ENCODE measurements around the gene KIAA1328. TPM values are rescaled to one million over a fixed set of nuclear protein-coding genes. Genes with fewer than 3 reads are reported as not detected.

KIAA1328 gene
- total RNA-seq, 4 donors from 2014 or later: 23.4 to 53.3 (median 26.8) TPM

DNA sequence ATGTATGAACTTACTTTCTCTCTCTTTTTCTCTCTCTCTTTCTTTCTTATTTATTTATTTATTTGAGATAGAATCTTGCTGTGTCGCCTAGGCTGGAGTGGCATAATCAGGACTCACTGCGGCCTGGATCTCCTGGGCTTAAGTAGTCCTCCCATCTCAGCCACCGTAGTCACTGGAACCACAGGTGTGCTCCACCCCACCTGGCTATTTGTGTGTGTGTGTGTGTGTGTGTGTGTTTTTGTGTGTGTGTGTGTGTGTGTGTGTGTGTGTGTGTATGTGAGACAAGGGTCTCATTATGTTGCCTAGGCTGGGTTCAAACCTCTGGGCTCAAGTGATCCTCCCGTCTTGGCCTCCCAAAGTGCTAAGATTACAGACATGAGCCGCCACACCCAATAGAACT, 64.3 kb downstream of the KIAA1328 start:
- WGBS, 2 donors: 79 to 95% methylated on average over 5 of the region's 5 CpGs
- TF ChIP-seq POLR2A (IDR thresholded peaks at IDR 0.05): no peak
- TF ChIP-seq, protein P1, sequence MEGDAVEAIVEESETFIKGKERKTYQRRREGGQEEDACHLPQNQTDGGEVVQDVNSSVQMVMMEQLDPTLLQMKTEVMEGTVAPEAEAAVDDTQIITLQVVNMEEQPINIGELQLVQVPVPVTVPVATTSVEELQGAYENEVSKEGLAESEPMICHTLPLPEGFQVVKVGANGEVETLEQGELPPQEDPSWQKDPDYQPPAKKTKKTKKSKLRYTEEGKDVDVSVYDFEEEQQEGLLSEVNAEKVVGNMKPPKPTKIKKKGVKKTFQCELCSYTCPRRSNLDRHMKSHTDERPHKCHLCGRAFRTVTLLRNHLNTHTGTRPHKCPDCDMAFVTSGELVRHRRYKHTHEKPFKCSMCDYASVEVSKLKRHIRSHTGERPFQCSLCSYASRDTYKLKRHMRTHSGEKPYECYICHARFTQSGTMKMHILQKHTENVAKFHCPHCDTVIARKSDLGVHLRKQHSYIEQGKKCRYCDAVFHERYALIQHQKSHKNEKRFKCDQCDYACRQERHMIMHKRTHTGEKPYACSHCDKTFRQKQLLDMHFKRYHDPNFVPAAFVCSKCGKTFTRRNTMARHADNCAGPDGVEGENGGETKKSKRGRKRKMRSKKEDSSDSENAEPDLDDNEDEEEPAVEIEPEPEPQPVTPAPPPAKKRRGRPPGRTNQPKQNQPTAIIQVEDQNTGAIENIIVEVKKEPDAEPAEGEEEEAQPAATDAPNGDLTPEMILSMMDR (IDR thresholded peaks at IDR 0.05): no peak
- TF ChIP-seq EP300 (IDR thresholded peaks at IDR 0.05): no peak
- Histone ChIP-seq H3K27me3 (no peaks in the 10 kb centered on the region), H3K9me3 (no peaks in the 10 kb centered on the region), H3K4me3 (no peak overlapping the region), H3K4me1 (no peaks in the 10 kb centered on the region), H3K27ac (no peak overlapping the region), H3K36me3 (peaks cover 0 to 20% (median 0%) of the 10 kb centered on the region in 3 donors)
- DNase-seq (ENCODE audit: low spot score in 2 of 2): no peak

DNA sequence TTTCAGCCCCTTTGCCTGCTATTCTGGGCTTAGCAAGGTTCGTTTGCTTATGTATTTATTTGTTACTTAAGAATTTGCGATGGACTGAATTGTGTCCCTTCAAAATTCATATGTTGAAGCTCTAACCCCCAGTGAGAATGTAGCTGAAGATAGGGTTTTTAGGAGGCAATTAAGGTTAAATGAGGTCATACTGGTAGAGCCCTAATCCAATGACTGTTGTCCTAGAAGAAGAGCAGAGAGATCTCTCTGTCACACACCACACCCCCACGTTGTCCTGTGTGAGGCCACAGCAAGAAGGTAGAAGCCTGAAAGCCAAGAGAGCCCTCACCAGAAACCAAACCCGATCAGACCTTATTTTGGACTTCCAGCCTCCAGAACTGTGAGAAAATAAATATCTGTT, 66.7 kb downstream of the KIAA1328 start:
- Histone ChIP-seq H3K9me3 (peaks cover 0 to 8% (median 4%) of the 10 kb centered on the region in 4 donors), H3K4me3 (no peak overlapping the region), H3K27ac (no peak overlapping the region), H3K36me3 (peaks cover 0 to 26% (median 0%) of the 10 kb centered on the region in 3 donors), H3K27me3 (no peaks in the 10 kb centered on the region), H3K4me1 (no peaks in the 10 kb centered on the region)
- no peak for DNase-seq (ENCODE audit: low spot score in 2 of 2)
- 89 to 92% methylated on average over 4 of the region's 4 CpGs for WGBS, 2 donors
- TF ChIP-seq, protein P1 (IDR thresholded peaks at IDR 0.05): no peak
- TF ChIP-seq POLR2A (IDR thresholded peaks at IDR 0.05): no peak
- TF ChIP-seq EP300 (IDR thresholded peaks at IDR 0.05): no peak

DNA sequence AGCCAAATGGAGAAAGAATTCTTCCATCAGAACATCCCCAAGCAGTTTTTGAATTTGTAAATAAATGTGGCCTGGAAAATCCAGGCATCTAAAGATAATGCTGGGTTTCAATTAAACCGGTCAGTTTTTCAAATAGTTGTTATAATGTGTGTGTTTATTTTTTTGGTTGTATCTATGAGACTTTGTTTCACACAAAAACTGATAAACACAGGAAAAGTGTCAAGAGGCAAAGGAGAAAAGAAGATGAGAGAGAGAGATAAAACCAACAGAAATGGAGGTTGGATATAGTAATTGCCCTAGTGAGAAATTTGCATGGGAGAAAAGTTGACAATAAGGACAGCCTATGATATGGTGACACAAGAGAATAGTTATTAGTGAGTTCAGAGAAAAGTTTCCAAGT, 68.3 kb downstream of the KIAA1328 start:
- Histone ChIP-seq H3K4me1 (peaks cover 0 to 11% (median 0%) of the 10 kb centered on the region in 4 donors), H3K27me3 (no peaks in the 10 kb centered on the region), H3K27ac (no peak overlapping the region), H3K4me3 (no peak overlapping the region), H3K36me3 (peaks cover 0 to 22% (median 0%) of the 10 kb centered on the region in 3 donors), H3K9me3 (peaks cover 0 to 8% (median 4%) of the 10 kb centered on the region in 4 donors)
- no peak for TF ChIP-seq EP300 (IDR thresholded peaks at IDR 0.05)
- TF ChIP-seq POLR2A (IDR thresholded peaks at IDR 0.05): no peak
- TF ChIP-seq, protein P1 (IDR thresholded peaks at IDR 0.05): no peak
- 94 to 96% methylated on average over 1 of the region's 1 CpG for WGBS, 2 donors
- DNase-seq (ENCODE audit: low spot score in 2 of 2): no peak

DNA sequence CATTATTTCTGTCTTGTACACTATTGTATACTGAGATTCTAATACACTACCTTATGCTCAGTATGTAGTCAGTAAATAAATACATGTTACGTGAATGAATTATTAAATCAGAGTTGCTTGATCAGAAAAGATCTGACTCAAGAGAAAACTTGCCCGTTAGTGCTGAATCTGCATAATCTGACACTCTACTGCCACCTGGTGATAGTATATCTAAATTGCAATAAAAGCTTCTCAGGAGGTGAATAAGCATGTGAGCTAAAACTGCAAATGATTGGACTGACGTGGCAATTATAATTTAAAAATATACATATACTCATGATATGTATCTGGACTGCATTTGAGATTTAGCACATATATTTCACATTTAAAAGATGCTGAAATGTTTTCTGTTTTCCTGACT, 70.4 kb downstream of the KIAA1328 start:
- H3K4me1 ChIP-seq: peaks cover 0 to 15% (median 0%) of the 10 kb centered on the region in 4 donors
- WGBS, 2 donors: 87 to 91% methylated on average over 3 of the region's 3 CpGs
- no peak for TF ChIP-seq POLR2A (IDR thresholded peaks at IDR 0.05)
- TF ChIP-seq EP300 (IDR thresholded peaks at IDR 0.05): no peak
- TF ChIP-seq, protein P1 (IDR thresholded peaks at IDR 0.05): no peak
- H3K9me3 ChIP-seq: peaks cover 0 to 8% (median 4%) of the 10 kb centered on the region in 4 donors
- DNase-seq (ENCODE audit: low spot score in 2 of 2): no peak
- H3K27me3 ChIP-seq: no peaks in the 10 kb centered on the region
- no peak overlapping the region for H3K27ac ChIP-seq
- no peak overlapping the region for H3K4me3 ChIP-seq
- H3K36me3 ChIP-seq: peaks cover 0 to 14% (median 0%) of the 10 kb centered on the region in 3 donors

DNA sequence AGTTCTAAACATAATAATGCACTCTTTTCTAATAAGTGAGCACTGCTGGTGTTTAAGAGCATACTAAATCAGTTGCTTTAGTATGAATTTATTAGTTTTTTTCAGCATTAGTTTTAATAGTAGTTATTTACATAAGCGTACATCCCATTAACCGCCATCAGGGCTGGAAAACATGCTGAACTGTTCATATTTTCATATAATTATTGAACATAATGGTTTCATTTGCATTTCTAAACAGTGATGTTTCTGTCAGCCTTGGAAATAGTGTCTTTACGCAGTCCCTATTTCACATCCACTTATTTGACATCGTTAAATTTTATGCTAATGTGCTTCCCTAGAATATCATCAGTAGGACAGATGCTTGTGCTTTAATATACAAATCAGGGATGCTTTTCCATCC, 71.5 kb downstream of the KIAA1328 start:
- H3K4me3 ChIP-seq: no peak overlapping the region
- H3K9me3 ChIP-seq: peaks cover 0 to 8% (median 4%) of the 10 kb centered on the region in 4 donors
- DNase-seq (ENCODE audit: low spot score in 2 of 2): no peak
- no peaks in the 10 kb centered on the region for H3K27me3 ChIP-seq
- H3K36me3 ChIP-seq: peaks cover 0 to 11% (median 0%) of the 10 kb centered on the region in 3 donors
- no peak for TF ChIP-seq EP300 (IDR thresholded peaks at IDR 0.05)
- TF ChIP-seq, protein P1 (IDR thresholded peaks at IDR 0.05): no peak
- TF ChIP-seq POLR2A (IDR thresholded peaks at IDR 0.05): no peak
- H3K27ac ChIP-seq: no peak overlapping the region
- peaks cover 0 to 15% (median 0%) of the 10 kb centered on the region in 4 donors for H3K4me1 ChIP-seq
- 95% methylated on average over 4 of the region's 4 CpGs for WGBS, 2 donors

Data from tibial nerve (tissue), 4 donors.